Measurements from ENCODE around the gene NT5M. TPM values are rescaled to one million over a fixed set of nuclear protein-coding genes. Genes with fewer than 3 reads are reported as not detected.

The NT5M gene
- polyA plus RNA-seq, 3 donors, result 0.23 to 0.57 (median 0.25) TPM

GRCh38 chr17:17313350-17313991 lies 10.3 kb downstream of the NT5M start:
- Mint-ChIP-seq H3K4me3 (no peak overlapping the region), H3K27me3 (ENCODE audit: low read depth in 3 of 3) (peaks cover 0 to 2% (median 0%) of the 10 kb centered on the region in 3 donors), H3K9me3 (peaks cover 0 to 6% (median 0%) of the 10 kb centered on the region in 7 donors), H3K27ac (no peak overlapping the region), H3K36me3 (peaks cover 3% of the 10 kb centered on the region in 2 donors), H3K4me1 (peaks cover 12% of the 10 kb centered on the region)
- Histone ChIP-seq H3K9ac (ENCODE audit: insufficient read depth, low read length, poor library complexity, severe bottlenecking) (no peak overlapping the region), H3K27me3 (ENCODE audit: control insufficient read depth in 2 of 2, insufficient read depth in 2 of 2, low read length in 2 of 2) (no peaks in the 10 kb centered on the region), H3K9me3 (replicated peaks in 1 of 2; ENCODE audit: control insufficient read depth in 1 of 2, insufficient read depth in 1 of 2, low read length in 2 of 2) (no peaks in the 10 kb centered on the region), H4K20me1 (ENCODE audit: insufficient read depth, low read length) (no peaks in the 10 kb centered on the region), H3K27ac (ENCODE audit: low read depth in 1 of 2, low read length in 2 of 2) (no peak overlapping the region), H3K4me1 (ENCODE audit: control insufficient read depth in 1 of 2, insufficient read depth in 2 of 2, low read length in 2 of 2) (peaks cover 10% of the 10 kb centered on the region in 2 donors), H2AFZ (ENCODE audit: insufficient read depth, low read depth, low read length, poor library complexity, severe bottlenecking) (no peak overlapping the region), H3K4me2 (replicated peaks; ENCODE audit: extremely low read depth, low read length, poor library complexity, severe bottlenecking) (no peak overlapping the region), H3K36me3 (replicated peaks in 1 of 2; ENCODE audit: control insufficient read depth in 1 of 2, insufficient read depth in 2 of 2, low read length in 2 of 2) (no peaks in the 10 kb centered on the region), H3K4me3 (replicated peaks in 1 of 3; ENCODE audit: low read depth in 2 of 3, low read length in 3 of 3) (no peak overlapping the region), H3K79me2 (ENCODE audit: insufficient read depth, low read length) (no peaks in the 10 kb centered on the region)
- WGBS (ENCODE audit: insufficient coverage), result 63% methylated on average over 11 of the region's 12 CpGs
- intact Hi-C loops (cut with micrococcal nuclease), result loop anchor here in 1 of 2 donors (5.0 kb wide), 1 partner anchor 311 kb away; no protein-coding TSS in a partner anchor
- DNase-seq, result peak in 2 of 3 donors; percentile 26 to 37
- peak; percentile 58 for TF ChIP-seq CTCF (IDR thresholded peaks at IDR 0.05)

- peaks cover 0 to 2% (median 0%) of the 10 kb centered on the region in 3 donors for H3K27me3 Mint-ChIP-seq (ENCODE audit: low read depth in 3 of 3)
- Histone ChIP-seq H3K27ac (ENCODE audit: low read depth in 1 of 2, low read length in 2 of 2) (no peak overlapping the region), H3K4me3 (replicated peaks in 1 of 3; ENCODE audit: low read depth in 2 of 3, low read length in 3 of 3) (no peak overlapping the region), H3K9me3 (replicated peaks in 1 of 2; ENCODE audit: control insufficient read depth in 1 of 2, insufficient read depth in 1 of 2, low read length in 2 of 2) (no peaks in the 10 kb centered on the region), H4K20me1 (ENCODE audit: insufficient read depth, low read length) (no peaks in the 10 kb centered on the region), H3K79me2 (ENCODE audit: insufficient read depth, low read length) (no peaks in the 10 kb centered on the region), H3K9ac (ENCODE audit: insufficient read depth, low read length, poor library complexity, severe bottlenecking) (no peak overlapping the region), H3K4me1 (ENCODE audit: control insufficient read depth in 1 of 2, insufficient read depth in 2 of 2, low read length in 2 of 2) (no peaks in the 10 kb centered on the region), H3K4me2 (replicated peaks; ENCODE audit: extremely low read depth, low read length, poor library complexity, severe bottlenecking) (no peak overlapping the region), H3K27me3 (ENCODE audit: control insufficient read depth in 2 of 2, insufficient read depth in 2 of 2, low read length in 2 of 2) (no peaks in the 10 kb centered on the region), H2AFZ (ENCODE audit: insufficient read depth, low read depth, low read length, poor library complexity, severe bottlenecking) (no peak overlapping the region), H3K36me3 (replicated peaks in 1 of 2; ENCODE audit: control insufficient read depth in 1 of 2, insufficient read depth in 2 of 2, low read length in 2 of 2) (no peaks in the 10 kb centered on the region)
- H3K4me1 Mint-ChIP-seq, result peaks cover 3% of the 10 kb centered on the region
- WGBS (ENCODE audit: insufficient coverage), result 96% methylated on average over 5 of the region's 5 CpGs
- no peak for DNase-seq
- H3K9me3 Mint-ChIP-seq, result peaks cover 0 to 4% (median 0%) of the 10 kb centered on the region in 7 donors
- H3K27ac Mint-ChIP-seq, result peak overlapping the region in 1 of 7 donors; percentile 40
- peaks cover 3% of the 10 kb centered on the region in 2 donors for H3K36me3 Mint-ChIP-seq
- H3K4me3 Mint-ChIP-seq, result no peak overlapping the region
- TF ChIP-seq CTCF (IDR thresholded peaks at IDR 0.05), result no peak
- intact Hi-C loops (cut with micrococcal nuclease), result loop anchor here in 1 of 2 donors (5.0 kb wide), 1 partner anchor 312 kb away; no protein-coding TSS in a partner anchor
Observed at GRCh38 chr17:17314501-17315071, 11.4 kb downstream of the NT5M start.
